Uterus (tissue), 2 donors: ENCODE results near the gene EPHA1.

Source experiments
- POLR2A ChIP-seq, 2 donors: fragments of 450-650 bp; IDR thresholded peaks; one replicate each; pipeline ENCODE4 v1.6.1; 2016; ENCODE audit warnings: antibody characterized with exemption in 2 of 2, mild to moderate bottlenecking in 1 of 2, moderate library complexity in 1 of 2
- TF ChIP-seq, protein P1 (sequence below), 4 experiments: fragments of 200-600 bp in 2 of 4; fragments of 450-650 bp in 2 of 4; sonication (generic) in 2 of 4; IDR thresholded peaks; one replicate each; pipeline ENCODE4 v1.5.1; 2016 to 2019; ENCODE audit warnings: antibody characterized with exemption in 4 of 4, mild to moderate bottlenecking in 2 of 4, moderate library complexity in 1 of 4

DNA sequence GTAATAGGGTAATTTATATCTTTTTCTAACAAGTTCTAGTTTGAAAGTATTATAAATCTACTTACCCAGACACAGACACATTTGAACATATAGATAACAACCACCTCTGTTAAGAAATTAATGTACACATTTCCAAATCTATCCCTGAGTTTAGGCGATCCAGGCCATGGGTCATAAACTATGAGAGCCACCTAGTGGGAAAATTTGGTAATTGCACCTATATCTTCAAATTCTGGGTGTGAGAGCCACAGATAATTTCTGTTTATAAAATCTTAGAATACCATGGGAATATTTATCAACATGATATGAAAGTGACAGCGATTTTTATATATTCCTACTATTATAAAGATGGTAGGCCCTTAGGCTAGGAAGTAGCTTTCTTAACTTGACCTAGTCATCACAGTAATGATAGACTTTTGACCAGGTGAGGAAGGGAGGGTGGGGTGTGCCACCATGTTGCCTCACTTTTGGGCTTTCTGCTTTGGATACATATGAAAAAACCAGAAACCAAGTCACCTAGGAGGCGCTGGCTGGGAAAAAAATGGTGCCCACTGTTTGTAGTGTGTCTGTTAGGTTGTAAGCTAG lies 8.0 kb upstream of the EPHA1 start:
- TF ChIP-seq, protein P1, sequence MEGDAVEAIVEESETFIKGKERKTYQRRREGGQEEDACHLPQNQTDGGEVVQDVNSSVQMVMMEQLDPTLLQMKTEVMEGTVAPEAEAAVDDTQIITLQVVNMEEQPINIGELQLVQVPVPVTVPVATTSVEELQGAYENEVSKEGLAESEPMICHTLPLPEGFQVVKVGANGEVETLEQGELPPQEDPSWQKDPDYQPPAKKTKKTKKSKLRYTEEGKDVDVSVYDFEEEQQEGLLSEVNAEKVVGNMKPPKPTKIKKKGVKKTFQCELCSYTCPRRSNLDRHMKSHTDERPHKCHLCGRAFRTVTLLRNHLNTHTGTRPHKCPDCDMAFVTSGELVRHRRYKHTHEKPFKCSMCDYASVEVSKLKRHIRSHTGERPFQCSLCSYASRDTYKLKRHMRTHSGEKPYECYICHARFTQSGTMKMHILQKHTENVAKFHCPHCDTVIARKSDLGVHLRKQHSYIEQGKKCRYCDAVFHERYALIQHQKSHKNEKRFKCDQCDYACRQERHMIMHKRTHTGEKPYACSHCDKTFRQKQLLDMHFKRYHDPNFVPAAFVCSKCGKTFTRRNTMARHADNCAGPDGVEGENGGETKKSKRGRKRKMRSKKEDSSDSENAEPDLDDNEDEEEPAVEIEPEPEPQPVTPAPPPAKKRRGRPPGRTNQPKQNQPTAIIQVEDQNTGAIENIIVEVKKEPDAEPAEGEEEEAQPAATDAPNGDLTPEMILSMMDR (IDR thresholded peaks at IDR 0.05) = peak; percentile 75 to 82 (median 79)
- no peak for TF ChIP-seq POLR2A (IDR thresholded peaks at IDR 0.05)
